PC-9 (cell line): ENCODE data around the gene CT47C1. TPM values are rescaled to one million over a fixed set of nuclear protein-coding genes. Genes with fewer than 3 reads are reported as not detected.
A peak's percentile ranks its signal among the peaks of the same experiment; 100 is the strongest.

ENCODE experiments used
- BruUV-seq: library from RNA; stranded (reverse); fragments of 400-500 nt; replicated peaks from 2 replicates; lab custom pipeline; 2021; lab: Mats Ljungman, UMichigan
- CTCF ChIA-PET: fragments of 300-600 bp; sonication (Branson Sonifier 250); formaldehyde crosslinking; loops from one replicate; lab custom pipeline; 2022; ENCODE audit warnings: antibody characterized with exemption; lab: Charles Lee
- POLR2A ChIA-PET: fragments of 300-600 bp; sonication (Branson Sonifier 250); formaldehyde crosslinking; loops from one replicate; lab custom pipeline; 2022; ENCODE audit warnings: antibody characterized with exemption; ENCODE audit not compliant: unreplicated experiment; lab: Charles Lee
- DNase-seq, 2 experiments: peaks; one replicate each; pipeline versions ENCODE4 v3.0.0 to v3.0.0-alpha.2; 2015 to 2022; ENCODE audit warnings: mixed read lengths in 1 of 2
- H2AFZ ChIP-seq: fragments of 200-600 bp; sonication (generic); 2 replicates; pipeline ENCODE4 v1.8.1; 2017; ENCODE audit warnings: antibody characterized with exemption
- H3F3A ChIP-seq: fragments of 200-600 bp; sonication (generic); 2 replicates; pipeline ENCODE4 v1.8.1; 2017; ENCODE audit warnings: antibody characterized with exemption, mild to moderate bottlenecking, low read depth; ENCODE audit not compliant: insufficient read depth
- H3K27ac ChIP-seq: fragments of 200-600 bp; sonication (generic); 2 replicates; pipeline ENCODE4 v1.6.1; 2016; ENCODE audit warnings: mixed run types
- H3K27me3 ChIP-seq: fragments of 200-600 bp; sonication (generic); 2 replicates; pipeline ENCODE4 v1.6.1; 2016; ENCODE audit warnings: low read depth, mixed run types; ENCODE audit not compliant: insufficient read depth
- H3K36me3 ChIP-seq: fragments of 200-600 bp; sonication (generic); 2 replicates; pipeline ENCODE4 v1.6.1; 2016; ENCODE audit warnings: low read depth, mixed run types
- H3K4me1 ChIP-seq: fragments of 200-600 bp; sonication (generic); replicated peaks from 2 replicates; pipeline ENCODE4 v1.6.1; 2016; ENCODE audit warnings: mixed run types; ENCODE audit not compliant: insufficient read depth
- H3K4me2 ChIP-seq: fragments of 200-600 bp; sonication (generic); 2 replicates; pipeline ENCODE4 v1.6.1; 2017; ENCODE audit warnings: mixed run types
- H3K4me3 ChIP-seq: fragments of 200-600 bp; sonication (generic); 2 replicates; pipeline ENCODE4 v1.6.1; 2016; ENCODE audit warnings: mixed run types
- H3K79me2 ChIP-seq: fragments of 200-600 bp; sonication (generic); 2 replicates; pipeline ENCODE4 v1.6.1; 2017; ENCODE audit warnings: low read depth, mixed run types
- H3K9me2 ChIP-seq: fragments of 200-600 bp; sonication (generic); 2 replicates; pipeline ENCODE4 v1.8.1; 2017; ENCODE audit warnings: mild to moderate bottlenecking; ENCODE audit not compliant: insufficient read depth
- H3K9me3 ChIP-seq: fragments of 200-600 bp; sonication (generic); 2 replicates; pipeline ENCODE4 v1.8.1; 2016; ENCODE audit warnings: low read depth; ENCODE audit not compliant: insufficient read depth
- H4K20me1 ChIP-seq: fragments of 200-600 bp; sonication (generic); 2 replicates; pipeline ENCODE4 v1.8.1; 2017; ENCODE audit not compliant: insufficient read depth
- EZH2 ChIP-seq: fragments of 200-600 bp; sonication (generic); IDR thresholded peaks from 2 replicates; pipeline ENCODE4 v1.8.0; 2017; ENCODE audit warnings: antibody characterized with exemption, low read depth
- intact Hi-C: fragments of 100-400 bp; cut with micrococcal nuclease; formaldehyde crosslinking; loops from one replicate; pipeline ENCODE4 v1.10.0; 2022; ENCODE audit not compliant: unreplicated experiment
- total RNA-seq: library from RNA; stranded (reverse); gene quantifications from 2 replicates; pipeline ENCODE4 v1.2.3, GENCODE V29; 2021
- TF ChIP-seq, protein P1 (sequence below): fragments of 200-600 bp; sonication (generic); conservative IDR thresholded peaks from 2 replicates; pipeline ENCODE4 v1.6.1; 2017; ENCODE audit warnings: mixed run types, antibody characterized with exemption, mild to moderate bottlenecking, moderate library complexity

CT47C1 gene
- total RNA-seq, 1 experiment from 2014 or later: not detected

DNA sequence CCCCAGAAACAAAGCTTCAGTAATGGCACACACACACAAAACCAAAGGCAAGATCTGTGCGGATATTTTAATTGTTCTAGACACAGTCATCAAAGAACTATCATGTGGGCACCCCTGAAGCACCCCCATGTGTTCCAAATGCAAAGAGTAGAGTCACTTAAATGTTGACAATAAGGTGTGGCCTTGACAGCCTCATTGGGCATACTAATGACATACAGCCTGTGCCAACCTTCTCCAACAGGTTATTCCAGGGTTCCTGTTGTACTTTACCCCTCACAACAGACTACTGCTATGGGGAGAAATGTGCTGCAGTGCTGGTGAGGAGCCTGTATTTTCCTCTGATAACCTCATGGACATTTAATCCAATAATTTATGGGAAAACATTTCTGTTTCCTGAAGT is 29.8 kb upstream of the CT47C1 start:
- H3K9me3 ChIP-seq: no peaks in the 10 kb centered on the region
- CTCF ChIA-PET: interaction anchor here (0.6 kb wide), 1 partner anchor 177 kb away, joined by 3 read pairs; no protein-coding TSS in a partner anchor
- peak in 1 of 2 experiments; percentile 54 for DNase-seq

DNA sequence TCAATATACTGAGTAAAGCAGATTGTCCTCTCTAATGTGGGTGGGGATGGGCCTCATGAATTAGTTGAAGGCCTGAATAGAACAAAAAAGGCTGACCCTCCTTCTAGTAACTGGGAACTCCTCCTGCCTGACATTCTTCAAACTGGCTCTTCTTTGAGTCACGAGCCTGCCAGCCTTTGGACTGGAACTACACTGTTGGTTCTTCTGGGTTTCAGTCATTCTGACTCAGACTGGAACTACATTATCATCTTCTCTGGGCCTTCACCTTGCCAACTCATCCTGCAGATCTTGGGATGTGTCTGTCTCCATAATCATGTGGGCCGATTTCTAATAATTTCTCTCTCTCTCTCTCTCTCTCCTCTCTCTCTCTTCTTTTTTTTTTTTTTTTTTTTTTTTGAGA is 26.9 kb upstream of the CT47C1 start:
- CTCF ChIA-PET: no interaction called here
- H3K4me1 ChIP-seq: peaks cover 26% of the 10 kb centered on the region
- H3K9me2 ChIP-seq: no peaks in the 10 kb centered on the region
- BruUV-seq: no TSS peak
- H3K9me3 ChIP-seq: no peaks in the 10 kb centered on the region
- DNase-seq: no peak
- no peak overlapping the region for H3K27ac ChIP-seq
- H4K20me1 ChIP-seq: no peaks in the 10 kb centered on the region
- no peaks in the 10 kb centered on the region for H3K27me3 ChIP-seq
- H3K79me2 ChIP-seq: no peaks in the 10 kb centered on the region
- H2AFZ ChIP-seq: no peak overlapping the region
- POLR2A ChIA-PET: no interaction called here
- H3K4me2 ChIP-seq: no peak overlapping the region
- intact Hi-C loops: loop anchor here (10.0 kb wide), 1 partner anchor 321 kb away; the partner anchor contains the start of gene IL13RA1
- peaks cover 15% of the 10 kb centered on the region; the same call in 1 of the 2 replicates for H3F3A ChIP-seq
- H3K36me3 ChIP-seq: no peaks in the 10 kb centered on the region
- TF ChIP-seq, protein P1, sequence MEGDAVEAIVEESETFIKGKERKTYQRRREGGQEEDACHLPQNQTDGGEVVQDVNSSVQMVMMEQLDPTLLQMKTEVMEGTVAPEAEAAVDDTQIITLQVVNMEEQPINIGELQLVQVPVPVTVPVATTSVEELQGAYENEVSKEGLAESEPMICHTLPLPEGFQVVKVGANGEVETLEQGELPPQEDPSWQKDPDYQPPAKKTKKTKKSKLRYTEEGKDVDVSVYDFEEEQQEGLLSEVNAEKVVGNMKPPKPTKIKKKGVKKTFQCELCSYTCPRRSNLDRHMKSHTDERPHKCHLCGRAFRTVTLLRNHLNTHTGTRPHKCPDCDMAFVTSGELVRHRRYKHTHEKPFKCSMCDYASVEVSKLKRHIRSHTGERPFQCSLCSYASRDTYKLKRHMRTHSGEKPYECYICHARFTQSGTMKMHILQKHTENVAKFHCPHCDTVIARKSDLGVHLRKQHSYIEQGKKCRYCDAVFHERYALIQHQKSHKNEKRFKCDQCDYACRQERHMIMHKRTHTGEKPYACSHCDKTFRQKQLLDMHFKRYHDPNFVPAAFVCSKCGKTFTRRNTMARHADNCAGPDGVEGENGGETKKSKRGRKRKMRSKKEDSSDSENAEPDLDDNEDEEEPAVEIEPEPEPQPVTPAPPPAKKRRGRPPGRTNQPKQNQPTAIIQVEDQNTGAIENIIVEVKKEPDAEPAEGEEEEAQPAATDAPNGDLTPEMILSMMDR: no peak
- no peak for TF ChIP-seq EZH2
- no peak overlapping the region for H3K4me3 ChIP-seq

More for the DNA sequence above, 29.8 kb upstream of the CT47C1 start:
- POLR2A ChIA-PET: no interaction called here
- H4K20me1 ChIP-seq: no peaks in the 10 kb centered on the region
- H3K4me2 ChIP-seq: peak overlapping the region; percentile 12; the same call in 1 of the 2 replicates
- H3K79me2 ChIP-seq: no peaks in the 10 kb centered on the region
- H3K36me3 ChIP-seq: no peaks in the 10 kb centered on the region
- no peak overlapping the region for H3K27ac ChIP-seq
- peaks cover 27% of the 10 kb centered on the region; the same call in 1 of the 2 replicates for H3F3A ChIP-seq
- no peaks in the 10 kb centered on the region for H3K27me3 ChIP-seq
- peaks cover 39% of the 10 kb centered on the region for H3K4me1 ChIP-seq
- no TSS peak for BruUV-seq
- no peaks in the 10 kb centered on the region for H3K9me2 ChIP-seq
- TF ChIP-seq, protein P1: no peak
- TF ChIP-seq EZH2: no peak
- intact Hi-C loops: loop anchor here (10.0 kb wide), 1 partner anchor 318 kb away; the partner anchor contains the start of gene IL13RA1
- no peak overlapping the region for H3K4me3 ChIP-seq
- no peak overlapping the region for H2AFZ ChIP-seq

DNA sequence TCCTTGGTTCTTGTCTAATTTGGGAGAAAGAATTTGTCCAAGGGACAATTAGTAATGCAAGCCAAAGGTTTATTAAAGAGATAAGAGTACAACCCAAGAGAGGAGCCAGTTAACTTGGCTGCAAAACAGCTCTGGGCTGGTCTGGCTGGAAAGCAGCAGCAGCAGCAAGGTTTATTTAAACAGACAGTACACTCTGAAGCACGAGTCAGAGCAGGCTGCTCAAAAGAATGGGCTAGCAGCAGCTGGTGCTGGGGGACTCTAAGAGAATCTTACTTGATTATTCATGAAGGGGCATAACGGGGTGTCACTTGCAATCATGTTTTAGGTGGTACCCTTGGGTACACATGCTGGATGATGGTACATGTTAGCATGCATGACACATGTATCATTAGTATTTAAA is 17.1 kb upstream of the CT47C1 start:
- no peak overlapping the region for H3K27ac ChIP-seq
- intact Hi-C loops: no loop called here
- no peaks in the 10 kb centered on the region for H3K9me2 ChIP-seq
- no peak overlapping the region for H3K4me3 ChIP-seq
- H3K36me3 ChIP-seq: no peaks in the 10 kb centered on the region
- H3K4me2 ChIP-seq: no peak overlapping the region
- DNase-seq: no peak
- no peaks in the 10 kb centered on the region for H3F3A ChIP-seq
- no peaks in the 10 kb centered on the region for H3K79me2 ChIP-seq
- no peaks in the 10 kb centered on the region for H3K9me3 ChIP-seq
- no TSS peak for BruUV-seq
- no peak for TF ChIP-seq EZH2
- TF ChIP-seq, protein P1: no peak
- H4K20me1 ChIP-seq: no peaks in the 10 kb centered on the region
- no peaks in the 10 kb centered on the region for H3K27me3 ChIP-seq
- no peaks in the 10 kb centered on the region for H3K4me1 ChIP-seq
- CTCF ChIA-PET: interaction anchor here (0.6 kb wide), 1 partner anchor 559 kb away, joined by 5 read pairs; no protein-coding TSS in a partner anchor
- POLR2A ChIA-PET: no interaction called here
- no peak overlapping the region for H2AFZ ChIP-seq
